ENCODE data around the gene MAST2.

DNA sequence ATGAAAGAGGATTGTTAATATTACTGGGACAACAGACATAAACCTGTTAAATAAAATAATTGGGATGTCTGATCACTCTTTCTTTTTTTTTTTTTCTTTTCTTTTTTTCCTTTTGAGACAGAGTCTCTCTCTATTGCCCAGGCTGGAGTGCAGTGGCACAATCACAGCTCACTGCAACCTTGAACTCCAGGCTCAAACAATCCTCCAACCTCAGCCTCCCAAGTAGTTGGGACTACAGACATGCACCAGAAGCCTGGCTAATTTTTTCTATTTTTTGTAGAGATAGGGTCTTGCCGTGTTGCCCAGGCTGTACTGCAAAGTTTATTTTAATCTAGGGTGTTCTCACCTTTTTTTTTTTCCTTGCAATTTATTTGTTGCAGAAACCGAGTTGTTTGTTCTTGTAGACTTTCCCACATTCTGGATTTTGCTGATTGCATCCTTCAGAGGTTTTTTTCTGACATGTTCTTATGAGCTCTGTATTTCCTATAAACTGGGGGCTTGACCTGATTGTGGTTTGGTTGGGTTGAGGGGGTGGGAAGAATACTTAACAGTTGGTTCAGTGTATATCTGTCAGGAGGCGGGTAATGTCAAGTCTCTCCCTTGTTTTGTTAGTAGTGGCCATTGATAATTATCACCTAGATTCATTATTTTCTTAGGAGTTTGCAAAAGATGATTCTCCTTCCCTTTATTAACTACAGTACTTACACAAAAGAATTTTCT is 125.2 kb downstream of the MAST2 start:
- TF ChIP-seq, protein P1, sequence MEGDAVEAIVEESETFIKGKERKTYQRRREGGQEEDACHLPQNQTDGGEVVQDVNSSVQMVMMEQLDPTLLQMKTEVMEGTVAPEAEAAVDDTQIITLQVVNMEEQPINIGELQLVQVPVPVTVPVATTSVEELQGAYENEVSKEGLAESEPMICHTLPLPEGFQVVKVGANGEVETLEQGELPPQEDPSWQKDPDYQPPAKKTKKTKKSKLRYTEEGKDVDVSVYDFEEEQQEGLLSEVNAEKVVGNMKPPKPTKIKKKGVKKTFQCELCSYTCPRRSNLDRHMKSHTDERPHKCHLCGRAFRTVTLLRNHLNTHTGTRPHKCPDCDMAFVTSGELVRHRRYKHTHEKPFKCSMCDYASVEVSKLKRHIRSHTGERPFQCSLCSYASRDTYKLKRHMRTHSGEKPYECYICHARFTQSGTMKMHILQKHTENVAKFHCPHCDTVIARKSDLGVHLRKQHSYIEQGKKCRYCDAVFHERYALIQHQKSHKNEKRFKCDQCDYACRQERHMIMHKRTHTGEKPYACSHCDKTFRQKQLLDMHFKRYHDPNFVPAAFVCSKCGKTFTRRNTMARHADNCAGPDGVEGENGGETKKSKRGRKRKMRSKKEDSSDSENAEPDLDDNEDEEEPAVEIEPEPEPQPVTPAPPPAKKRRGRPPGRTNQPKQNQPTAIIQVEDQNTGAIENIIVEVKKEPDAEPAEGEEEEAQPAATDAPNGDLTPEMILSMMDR (IDR thresholded peaks at IDR 0.05) = no peak
- no peak for TF ChIP-seq POLR2A (IDR thresholded peaks at IDR 0.05)

Data from prostate gland (tissue), 2 donors.